Uterus (tissue), 4 donors: ENCODE measurements around the gene ETS1. TPM values are rescaled to one million over a fixed set of nuclear protein-coding genes. Genes with fewer than 3 reads are reported as not detected.

Experiments used
- DNase-seq, 2 donors: peaks; one replicate each; pipeline ENCODE4 v3.0.0-alpha.2; 2019 to 2020
- H3K27ac ChIP-seq, 2 donors: fragments of 200-600 bp; sonication (generic); 1 replicate in 1 of 2; 2 replicates in 1 of 2; pipeline ENCODE4 v1.5.1; 2016 to 2018
- H3K27me3 ChIP-seq, 2 donors: fragments of 200-600 bp; sonication (generic); one replicate each; pipeline ENCODE4 v1.5.1; 2018 to 2019; ENCODE audit warnings: control low read depth in 1 of 2
- H3K36me3 ChIP-seq, 2 donors: fragments of 200-600 bp; sonication (generic); one replicate each; pipeline ENCODE4 v1.5.1; 2019; ENCODE audit warnings: control low read depth in 1 of 2
- H3K4me1 ChIP-seq, 2 donors: fragments of 200-600 bp; sonication (generic); one replicate each; pipeline ENCODE4 v1.5.1; 2018 to 2019; ENCODE audit warnings: control low read depth in 1 of 2
- H3K4me3 ChIP-seq, 2 donors: fragments of 200-600 bp; sonication (generic); 1 replicate in 1 of 2; 2 replicates in 1 of 2; pipeline ENCODE4 v1.5.1; 2018 to 2019; ENCODE audit warnings: mild to moderate bottlenecking in 1 of 2
- H3K9me3 ChIP-seq, 2 donors: fragments of 200-600 bp; sonication (generic); one replicate each; pipeline ENCODE4 v1.5.1; 2019; ENCODE audit warnings: control low read depth in 1 of 2
- POLR2A ChIP-seq, 2 donors: fragments of 450-650 bp; IDR thresholded peaks; one replicate each; pipeline ENCODE4 v1.6.1; 2016; ENCODE audit warnings: antibody characterized with exemption in 2 of 2, mild to moderate bottlenecking in 1 of 2, moderate library complexity in 1 of 2
- intact Hi-C: fragments of 100-400 bp; cut with DNase I; formaldehyde crosslinking; loops from one replicate; pipeline ENCODE4 v1.15.1; 2023; ENCODE audit warnings: low total_unique reads
- total RNA-seq, 4 donors: library from RNA; depleted of rRNA in 3 of 4; stranded (reverse); fragments of >200 nt in 3 of 4; gene quantifications; one replicate each; pipeline versions ENCODE4 v1.1.0 to v1.2.4, GENCODE V29; 2014 to 2023
- TF ChIP-seq, protein P1 (sequence below), 4 experiments: fragments of 200-600 bp in 2 of 4; fragments of 450-650 bp in 2 of 4; sonication (generic) in 2 of 4; IDR thresholded peaks; one replicate each; pipeline ENCODE4 v1.5.1; 2016 to 2019; ENCODE audit warnings: antibody characterized with exemption in 4 of 4, mild to moderate bottlenecking in 2 of 4, moderate library complexity in 1 of 4
- donor health status: DM: yes; HTN: yes; CAD: no.

Gene ETS1
- total RNA-seq, 4 donors from 2014 or later: 24.1 to 80.9 (median 58.3) TPM

DNA sequence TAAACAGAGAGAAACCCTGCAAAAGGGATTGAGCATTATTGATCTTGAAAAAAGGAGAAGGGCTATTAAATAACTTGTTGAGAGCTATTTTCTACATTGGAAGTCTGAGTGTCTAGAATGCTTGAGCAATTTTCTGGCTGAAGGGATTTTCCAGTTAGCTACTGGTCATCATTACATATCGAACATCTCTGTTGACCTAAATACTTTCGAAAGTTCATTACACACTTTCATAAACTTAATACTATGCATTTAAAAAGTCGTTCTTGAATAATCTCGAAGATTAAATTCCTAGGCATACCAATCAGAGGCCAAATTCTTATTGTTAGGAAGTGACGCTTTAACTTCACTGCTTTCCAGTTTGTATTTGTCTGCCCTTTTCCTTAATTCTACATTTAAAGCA lies 13.7 kb downstream of the ETS1 start:
- peaks cover 7 to 11% of the 10 kb centered on the region in 2 donors for H3K4me1 ChIP-seq
- H3K9me3 ChIP-seq: no peaks in the 10 kb centered on the region
- TF ChIP-seq, protein P1, sequence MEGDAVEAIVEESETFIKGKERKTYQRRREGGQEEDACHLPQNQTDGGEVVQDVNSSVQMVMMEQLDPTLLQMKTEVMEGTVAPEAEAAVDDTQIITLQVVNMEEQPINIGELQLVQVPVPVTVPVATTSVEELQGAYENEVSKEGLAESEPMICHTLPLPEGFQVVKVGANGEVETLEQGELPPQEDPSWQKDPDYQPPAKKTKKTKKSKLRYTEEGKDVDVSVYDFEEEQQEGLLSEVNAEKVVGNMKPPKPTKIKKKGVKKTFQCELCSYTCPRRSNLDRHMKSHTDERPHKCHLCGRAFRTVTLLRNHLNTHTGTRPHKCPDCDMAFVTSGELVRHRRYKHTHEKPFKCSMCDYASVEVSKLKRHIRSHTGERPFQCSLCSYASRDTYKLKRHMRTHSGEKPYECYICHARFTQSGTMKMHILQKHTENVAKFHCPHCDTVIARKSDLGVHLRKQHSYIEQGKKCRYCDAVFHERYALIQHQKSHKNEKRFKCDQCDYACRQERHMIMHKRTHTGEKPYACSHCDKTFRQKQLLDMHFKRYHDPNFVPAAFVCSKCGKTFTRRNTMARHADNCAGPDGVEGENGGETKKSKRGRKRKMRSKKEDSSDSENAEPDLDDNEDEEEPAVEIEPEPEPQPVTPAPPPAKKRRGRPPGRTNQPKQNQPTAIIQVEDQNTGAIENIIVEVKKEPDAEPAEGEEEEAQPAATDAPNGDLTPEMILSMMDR (IDR thresholded peaks at IDR 0.05): no peak
- no peak for TF ChIP-seq POLR2A (IDR thresholded peaks at IDR 0.05)
- intact Hi-C loops: no loop called here
- H3K27me3 ChIP-seq: no peaks in the 10 kb centered on the region
- no peak overlapping the region for H3K27ac ChIP-seq
- H3K4me3 ChIP-seq: no peak overlapping the region
- H3K36me3 ChIP-seq: no peaks in the 10 kb centered on the region
- no peak for DNase-seq

DNA sequence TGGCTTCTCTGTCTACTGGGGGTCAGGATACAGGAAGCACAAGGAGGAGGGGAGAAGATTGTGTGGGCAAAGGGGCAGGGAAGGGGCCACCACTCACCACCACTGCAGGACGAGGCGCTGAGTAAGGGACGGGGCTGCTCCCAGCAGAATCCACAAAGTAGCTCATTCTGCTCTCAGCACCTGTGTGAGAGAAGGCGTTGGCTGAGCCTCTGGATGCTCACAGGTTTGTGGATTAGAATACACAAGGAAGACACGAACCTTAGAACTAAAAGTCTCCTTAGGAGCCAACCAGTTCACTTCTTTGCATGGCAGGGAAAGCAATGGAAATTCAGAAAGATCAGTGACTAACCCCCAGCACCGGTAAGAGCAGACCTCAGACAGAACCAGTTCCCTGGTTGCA lies 14.4 kb downstream of the ETS1 start:
- TF ChIP-seq POLR2A (IDR thresholded peaks at IDR 0.05): no peak
- TF ChIP-seq, protein P1 (IDR thresholded peaks at IDR 0.05): no peak
- Histone ChIP-seq H3K27me3 (no peaks in the 10 kb centered on the region), H3K27ac (no peak overlapping the region), H3K4me3 (no peak overlapping the region), H3K4me1 (peaks cover 7 to 11% of the 10 kb centered on the region in 2 donors), H3K36me3 (no peaks in the 10 kb centered on the region), H3K9me3 (no peaks in the 10 kb centered on the region)
- DNase-seq: no peak
- intact Hi-C loops: no loop called here

DNA sequence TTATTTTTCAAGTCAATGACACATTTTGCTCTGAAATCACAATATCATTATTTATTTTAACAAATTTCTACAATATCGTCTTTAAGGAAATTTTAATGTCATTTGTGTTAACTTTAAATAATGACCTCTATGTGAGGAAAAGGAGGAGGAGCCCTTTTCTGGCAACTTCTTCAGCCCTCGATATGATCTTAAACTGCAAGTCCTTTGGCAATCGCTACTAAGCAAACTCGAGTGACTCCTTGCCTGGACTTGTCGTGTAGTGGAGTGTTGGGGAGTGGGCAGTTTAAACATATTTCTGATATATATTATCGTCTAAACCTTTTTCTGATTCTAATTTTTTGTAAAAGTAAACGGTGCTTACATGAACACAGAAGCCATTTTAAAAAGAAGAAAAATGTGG lies 16.7 kb downstream of the ETS1 start:
- Histone ChIP-seq H3K4me1 (no peaks in the 10 kb centered on the region), H3K4me3 (no peak overlapping the region), H3K27me3 (no peaks in the 10 kb centered on the region), H3K27ac (peak overlapping the region in 1 of 2 donors; percentile 2), H3K36me3 (no peaks in the 10 kb centered on the region), H3K9me3 (no peaks in the 10 kb centered on the region)
- no peak for DNase-seq
- TF ChIP-seq, protein P1 (IDR thresholded peaks at IDR 0.05): no peak
- no peak for TF ChIP-seq POLR2A (IDR thresholded peaks at IDR 0.05)
- intact Hi-C loops: no loop called here

DNA sequence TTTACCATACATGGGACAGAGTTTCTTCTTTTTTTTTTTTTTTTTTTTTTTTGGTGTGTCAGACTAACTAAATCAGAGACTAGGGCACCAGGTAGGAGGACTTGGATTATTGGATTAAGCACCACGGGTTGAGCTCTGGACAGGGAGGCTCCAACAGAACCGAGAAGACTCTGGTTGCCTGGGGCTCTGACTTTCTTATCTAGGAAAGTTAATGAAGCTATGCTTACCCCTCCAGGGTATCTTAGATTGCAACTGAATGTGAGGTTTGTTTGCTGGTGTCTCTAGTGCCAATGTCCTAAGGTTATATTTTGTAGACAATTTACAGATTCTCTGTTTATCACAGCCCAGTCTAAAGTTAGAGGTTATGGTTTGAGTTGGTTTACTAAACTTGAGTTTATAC lies 18.1 kb downstream of the ETS1 start:
- Histone ChIP-seq H3K4me1 (no peaks in the 10 kb centered on the region), H3K4me3 (no peak overlapping the region), H3K27me3 (no peaks in the 10 kb centered on the region), H3K27ac (peak overlapping the region in 1 of 2 donors; percentile 17), H3K36me3 (no peaks in the 10 kb centered on the region), H3K9me3 (no peaks in the 10 kb centered on the region)
- intact Hi-C loops: no loop called here
- TF ChIP-seq, protein P1 (IDR thresholded peaks at IDR 0.05): no peak
- DNase-seq: no peak

DNA sequence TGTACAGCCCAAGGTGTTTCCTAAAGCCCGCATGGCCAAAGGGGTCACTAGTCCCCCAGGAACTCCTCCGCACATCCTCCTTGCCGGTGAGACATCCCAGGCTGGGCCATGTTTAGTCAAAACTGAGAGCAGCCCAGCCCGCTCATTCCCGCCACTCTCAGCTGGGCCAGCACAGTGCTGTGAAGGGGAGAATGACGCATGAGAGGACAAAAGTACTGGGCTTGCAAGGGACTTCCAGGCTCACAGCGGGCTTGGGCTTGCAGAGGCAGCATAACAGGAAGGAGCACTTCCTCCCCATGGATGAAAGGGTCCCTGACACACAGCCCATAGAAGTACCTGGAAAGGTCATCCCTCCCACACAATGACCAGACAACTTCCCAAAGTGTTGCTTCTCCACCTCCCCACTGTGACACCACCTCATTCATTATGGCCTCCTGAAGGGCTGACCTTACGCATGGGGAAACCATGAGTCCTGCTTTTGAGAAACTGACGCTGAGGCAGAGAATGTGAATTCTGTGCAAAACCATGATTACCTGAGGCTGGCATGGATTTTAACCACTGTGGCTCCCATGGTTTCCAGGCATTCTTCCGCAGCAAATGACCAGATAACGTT lies 19.1 kb downstream of the ETS1 start:
- Histone ChIP-seq H3K9me3 (no peaks in the 10 kb centered on the region), H3K4me3 (no peak overlapping the region), H3K27me3 (no peaks in the 10 kb centered on the region), H3K4me1 (no peaks in the 10 kb centered on the region), H3K27ac (peak overlapping the region; percentile 13 to 35), H3K36me3 (no peaks in the 10 kb centered on the region)
- no peak for TF ChIP-seq POLR2A (IDR thresholded peaks at IDR 0.05)
- intact Hi-C loops: no loop called here
- no peak for DNase-seq

DNA sequence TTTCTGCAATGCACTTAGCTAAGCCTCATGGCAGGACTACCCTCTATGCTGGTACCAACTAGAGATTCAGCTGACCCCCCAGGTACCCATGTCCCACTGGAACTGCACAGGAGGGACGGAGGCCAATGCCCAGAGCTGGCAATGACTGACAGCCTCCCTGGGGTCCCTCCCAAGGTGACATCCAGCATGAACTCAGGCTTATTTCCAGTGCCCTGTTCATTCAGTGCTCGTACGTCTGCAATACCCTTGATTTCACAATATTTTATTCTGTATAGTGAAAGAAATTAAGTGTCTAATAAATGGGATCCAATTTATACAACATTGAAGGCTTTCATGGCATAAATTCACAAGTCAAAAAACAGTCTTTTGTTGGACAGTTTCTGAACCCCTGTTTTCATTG lies 20.2 kb downstream of the ETS1 start:
- Histone ChIP-seq H3K4me1 (no peaks in the 10 kb centered on the region), H3K36me3 (no peaks in the 10 kb centered on the region), H3K9me3 (no peaks in the 10 kb centered on the region), H3K27ac (no peak overlapping the region), H3K27me3 (no peaks in the 10 kb centered on the region), H3K4me3 (no peak overlapping the region)
- intact Hi-C loops: no loop called here
- no peak for DNase-seq
- no peak for TF ChIP-seq POLR2A (IDR thresholded peaks at IDR 0.05)
- TF ChIP-seq, protein P1 (IDR thresholded peaks at IDR 0.05): no peak
